HL-60 (cell line): ENCODE measurements around the gene AGMO.

Experiments used
- POLR2AphosphoS5 ChIP-seq: IDR thresholded peaks from 2 replicates; pipeline ENCODE4 v1.6.1; 2012; ENCODE audit warnings: low read depth
- SPI1 ChIP-seq: IDR thresholded peaks from 2 replicates; pipeline ENCODE4 v1.6.1; 2012; ENCODE audit warnings: low read depth, mild to moderate bottlenecking, borderline replicate concordance
- TF ChIP-seq, protein P1 (sequence below): IDR thresholded peaks from one replicate; pipeline ENCODE4 v1.5.1; 2011; ENCODE audit warnings: low read length, control low read depth, inconsistent platforms; ENCODE audit not compliant: insufficient read depth
- TF ChIP-seq, protein P2 (sequence below): IDR thresholded peaks from 2 replicates; pipeline ENCODE4 v1.6.1; 2012; ENCODE audit warnings: low read depth; ENCODE audit not compliant: insufficient replicate concordance

DNA sequence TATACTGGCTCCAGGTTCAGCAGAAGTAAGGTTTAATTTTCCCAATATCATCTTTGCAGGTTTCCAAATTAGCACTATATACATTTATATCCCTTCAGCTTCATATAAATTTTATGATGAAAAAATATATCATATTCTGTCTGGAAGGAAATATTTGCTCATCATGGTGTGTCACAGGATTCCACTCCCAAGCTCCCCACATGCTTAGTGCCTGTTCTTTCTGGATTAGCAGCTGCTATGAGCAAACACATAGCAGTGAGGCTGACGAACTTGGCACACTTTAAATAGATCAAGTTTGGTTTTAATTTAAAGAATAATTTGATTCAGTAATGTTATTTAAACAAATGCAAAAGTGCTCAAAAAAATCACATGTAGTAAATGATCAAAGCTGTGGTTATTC lies 251.9 kb downstream of the AGMO start:
- TF ChIP-seq, protein P1, sequence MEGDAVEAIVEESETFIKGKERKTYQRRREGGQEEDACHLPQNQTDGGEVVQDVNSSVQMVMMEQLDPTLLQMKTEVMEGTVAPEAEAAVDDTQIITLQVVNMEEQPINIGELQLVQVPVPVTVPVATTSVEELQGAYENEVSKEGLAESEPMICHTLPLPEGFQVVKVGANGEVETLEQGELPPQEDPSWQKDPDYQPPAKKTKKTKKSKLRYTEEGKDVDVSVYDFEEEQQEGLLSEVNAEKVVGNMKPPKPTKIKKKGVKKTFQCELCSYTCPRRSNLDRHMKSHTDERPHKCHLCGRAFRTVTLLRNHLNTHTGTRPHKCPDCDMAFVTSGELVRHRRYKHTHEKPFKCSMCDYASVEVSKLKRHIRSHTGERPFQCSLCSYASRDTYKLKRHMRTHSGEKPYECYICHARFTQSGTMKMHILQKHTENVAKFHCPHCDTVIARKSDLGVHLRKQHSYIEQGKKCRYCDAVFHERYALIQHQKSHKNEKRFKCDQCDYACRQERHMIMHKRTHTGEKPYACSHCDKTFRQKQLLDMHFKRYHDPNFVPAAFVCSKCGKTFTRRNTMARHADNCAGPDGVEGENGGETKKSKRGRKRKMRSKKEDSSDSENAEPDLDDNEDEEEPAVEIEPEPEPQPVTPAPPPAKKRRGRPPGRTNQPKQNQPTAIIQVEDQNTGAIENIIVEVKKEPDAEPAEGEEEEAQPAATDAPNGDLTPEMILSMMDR = no peak
- TF ChIP-seq, protein P2, sequence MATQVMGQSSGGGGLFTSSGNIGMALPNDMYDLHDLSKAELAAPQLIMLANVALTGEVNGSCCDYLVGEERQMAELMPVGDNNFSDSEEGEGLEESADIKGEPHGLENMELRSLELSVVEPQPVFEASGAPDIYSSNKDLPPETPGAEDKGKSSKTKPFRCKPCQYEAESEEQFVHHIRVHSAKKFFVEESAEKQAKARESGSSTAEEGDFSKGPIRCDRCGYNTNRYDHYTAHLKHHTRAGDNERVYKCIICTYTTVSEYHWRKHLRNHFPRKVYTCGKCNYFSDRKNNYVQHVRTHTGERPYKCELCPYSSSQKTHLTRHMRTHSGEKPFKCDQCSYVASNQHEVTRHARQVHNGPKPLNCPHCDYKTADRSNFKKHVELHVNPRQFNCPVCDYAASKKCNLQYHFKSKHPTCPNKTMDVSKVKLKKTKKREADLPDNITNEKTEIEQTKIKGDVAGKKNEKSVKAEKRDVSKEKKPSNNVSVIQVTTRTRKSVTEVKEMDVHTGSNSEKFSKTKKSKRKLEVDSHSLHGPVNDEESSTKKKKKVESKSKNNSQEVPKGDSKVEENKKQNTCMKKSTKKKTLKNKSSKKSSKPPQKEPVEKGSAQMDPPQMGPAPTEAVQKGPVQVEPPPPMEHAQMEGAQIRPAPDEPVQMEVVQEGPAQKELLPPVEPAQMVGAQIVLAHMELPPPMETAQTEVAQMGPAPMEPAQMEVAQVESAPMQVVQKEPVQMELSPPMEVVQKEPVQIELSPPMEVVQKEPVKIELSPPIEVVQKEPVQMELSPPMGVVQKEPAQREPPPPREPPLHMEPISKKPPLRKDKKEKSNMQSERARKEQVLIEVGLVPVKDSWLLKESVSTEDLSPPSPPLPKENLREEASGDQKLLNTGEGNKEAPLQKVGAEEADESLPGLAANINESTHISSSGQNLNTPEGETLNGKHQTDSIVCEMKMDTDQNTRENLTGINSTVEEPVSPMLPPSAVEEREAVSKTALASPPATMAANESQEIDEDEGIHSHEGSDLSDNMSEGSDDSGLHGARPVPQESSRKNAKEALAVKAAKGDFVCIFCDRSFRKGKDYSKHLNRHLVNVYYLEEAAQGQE = no peak
- no peak for TF ChIP-seq POLR2AphosphoS5
- no peak for TF ChIP-seq SPI1
